ENCODE results near the gene PHF1.

GRCh38 chr6:33430334-33430733 lies 19.5 kb downstream of the PHF1 start:
- TF ChIP-seq CTCF (IDR thresholded peaks at IDR 0.05), result no peak
- no peak for TF ChIP-seq EP300 (IDR thresholded peaks at IDR 0.05)
- TF ChIP-seq POLR2A (IDR thresholded peaks at IDR 0.05), result no peak
